GM19043 (cell line): Measurements from ENCODE around the gene AUH.

Experiments
- ATAC-seq: cut with Tn5 transposase; IDR thresholded peaks from one replicate; pipeline ENCODE4 v1.9.1; 2021; ENCODE audit warnings: low read depth; ENCODE audit not compliant: unreplicated experiment

The AUH gene

GRCh38 chr9:91258451-91258850 is 103.3 kb downstream of the AUH start:
- no peak for ATAC-seq

- ATAC-seq = no peak
Measured at GRCh38 chr9:91256235-91256634, 105.5 kb downstream of the AUH start.

GRCh38 chr9:91255327-91255726 is 106.4 kb downstream of the AUH start:
- ATAC-seq = no peak

GRCh38 chr9:91253488-91253887 is 108.2 kb downstream of the AUH start:
- no peak for ATAC-seq

- no peak for ATAC-seq
Measured at GRCh38 chr9:91248707-91249106, 113.0 kb downstream of the AUH start.

- no peak for ATAC-seq
Measured at GRCh38 chr9:91247278-91247677, 114.4 kb downstream of the AUH start.

- ATAC-seq = no peak
Measured at GRCh38 chr9:91246846-91247245, 114.9 kb downstream of the AUH start.

- no peak for ATAC-seq
Measured at GRCh38 chr9:91245431-91246313, 116.0 kb downstream of the AUH start.

- ATAC-seq = no peak
Measured at GRCh38 chr9:91243029-91243428, 118.7 kb downstream of the AUH start.

GRCh38 chr9:91241909-91242308 is 119.8 kb downstream of the AUH start:
- ATAC-seq = no peak

- ATAC-seq = no peak
Measured at GRCh38 chr9:91240596-91241165, 121.0 kb downstream of the AUH start.

- no peak for ATAC-seq
Measured at GRCh38 chr9:91239367-91240111, 122.2 kb downstream of the AUH start.

GRCh38 chr9:91234523-91234922 is 127.2 kb downstream of the AUH start:
- ATAC-seq = no peak

- no peak for ATAC-seq
Measured at GRCh38 chr9:91231619-91232018, 130.1 kb downstream of the AUH start.

- ATAC-seq = no peak
Measured at GRCh38 chr9:91223000-91223399, 138.7 kb downstream of the AUH start.

- no peak for ATAC-seq
Measured at GRCh38 chr9:91222457-91222856, 139.3 kb downstream of the AUH start.

GRCh38 chr9:91221332-91221731 is 140.4 kb downstream of the AUH start:
- no peak for ATAC-seq

- no peak for ATAC-seq
Measured at GRCh38 chr9:91220491-91221135, 141.1 kb downstream of the AUH start.

- no peak for ATAC-seq
Measured at GRCh38 chr9:91220021-91220420, 141.7 kb downstream of the AUH start.

GRCh38 chr9:91219557-91219956 is 142.2 kb downstream of the AUH start:
- no peak for ATAC-seq

- ATAC-seq = no peak
Measured at GRCh38 chr9:91217388-91217787, 144.3 kb downstream of the AUH start.
